SK-N-SH (cell line): ENCODE measurements around the gene CLTCL1. TPM values are rescaled to one million over a fixed set of nuclear protein-coding genes. Genes with fewer than 3 reads are reported as not detected.

Experiments used
- CTCF ChIA-PET: fragments of 300-600, 350-600 bp; formaldehyde crosslinking; extraction: SDS; loops from one replicate; lab custom pipeline; 2021; lab: Yijun Ruan, JAX
- POLR2A ChIA-PET: fragments of 350-600 bp; sonication (Branson Sonifier 250); formaldehyde crosslinking; extraction: SDS; loops from one replicate; lab custom pipeline; 2020; ENCODE audit warnings: antibody characterized with exemption, inconsistent platforms; lab: Yijun Ruan, JAX
- DNase-seq: peaks from one replicate; pipeline ENCODE4 v3.0.0; 2012
- H2AFZ ChIP-seq: fragments of 200-600 bp; sonication (generic); 2 replicates; pipeline ENCODE4 v1.8.1; 2016; ENCODE audit warnings: antibody characterized with exemption, mild to moderate bottlenecking, low read depth
- H3F3A ChIP-seq: fragments of 200-600 bp; sonication (generic); replicated peaks from 2 replicates; pipeline ENCODE3; 2016; ENCODE audit warnings: antibody characterized with exemption, mild to moderate bottlenecking; ENCODE audit not compliant: insufficient read depth
- H3K27ac ChIP-seq, 2 experiments: fragments of 200-500 bp in 1 of 2; fragments of 200-600 bp in 1 of 2; sonication (Bioruptor generic) in 1 of 2; sonication (generic), shearing (Covaris generic) in 1 of 2; 2 replicates each; pipeline versions ENCODE4 v1.5.1 to v1.6.1; 2014 to 2016; ENCODE audit warnings: low read depth in 2 of 2, inconsistent platforms in 1 of 2, low read length in 1 of 2, mild to moderate bottlenecking in 1 of 2, mixed read lengths in 1 of 2
- H3K27me3 ChIP-seq: fragments of 200-600 bp; sonication (generic), shearing (Covaris generic); 2 replicates; pipeline ENCODE4 v1.6.1; 2016; ENCODE audit warnings: mixed run types; ENCODE audit not compliant: insufficient read depth
- H3K36me3 ChIP-seq, 2 experiments: fragments of 200-500 bp in 1 of 2; fragments of 200-600 bp in 1 of 2; sonication (Bioruptor generic) in 1 of 2; sonication (generic) in 1 of 2; replicated peaks in 1 of 2; 2 replicates each; pipeline versions ENCODE3 to v1.5.1; 2014 to 2016; ENCODE audit warnings: low read length in 1 of 2, mild to moderate bottlenecking in 1 of 2; ENCODE audit not compliant: insufficient read depth in 2 of 2, control insufficient read depth in 1 of 2
- H3K4me1 ChIP-seq, 2 experiments: fragments of 200-500 bp in 1 of 2; fragments of 200-600 bp in 1 of 2; sonication (Bioruptor generic) in 1 of 2; sonication (generic), shearing (Covaris generic) in 1 of 2; 2 replicates each; pipeline versions ENCODE4 v1.5.1 to v1.6.1; 2014 to 2016; ENCODE audit warnings: low read depth in 1 of 2, low read length in 1 of 2, mixed run types in 1 of 2; ENCODE audit not compliant: insufficient read depth in 2 of 2, control insufficient read depth in 1 of 2
- H3K4me2 ChIP-seq: fragments of 200-600 bp; sonication (generic), shearing (Covaris generic); 2 replicates; pipeline ENCODE4 v1.6.1; 2017; ENCODE audit warnings: mixed run types
- H3K4me3 ChIP-seq, 2 experiments: fragments of 200-500 bp in 1 of 2; fragments of 200-600 bp in 1 of 2; sonication (Bioruptor generic) in 1 of 2; sonication (generic), shearing (Covaris generic) in 1 of 2; 2 replicates each; pipeline versions ENCODE4 v1.5.1 to v1.8.1; 2014 to 2016; ENCODE audit warnings: low read depth in 2 of 2, inconsistent platforms in 1 of 2, low read length in 1 of 2, mild to moderate bottlenecking in 1 of 2, mixed read lengths in 1 of 2, moderate library complexity in 1 of 2
- H3K79me2 ChIP-seq: fragments of 200-600 bp; sonication (generic); 2 replicates; pipeline ENCODE4 v1.8.1; 2017; ENCODE audit warnings: mild to moderate bottlenecking; ENCODE audit not compliant: insufficient read depth
- H3K9ac ChIP-seq: fragments of 200-600 bp; sonication (generic); 2 replicates; pipeline ENCODE4 v1.6.1; 2017; ENCODE audit warnings: mixed run types
- H3K9me2 ChIP-seq: fragments of 200-600 bp; sonication (generic); 2 replicates; pipeline ENCODE4 v1.6.1; 2017; ENCODE audit warnings: mixed run types
- H3K9me3 ChIP-seq: fragments of 200-600 bp; sonication (generic); 2 replicates; pipeline ENCODE4 v1.6.1; 2017; ENCODE audit warnings: mixed run types, mild to moderate bottlenecking, moderate library complexity
- H4K20me1 ChIP-seq: fragments of 200-600 bp; sonication (generic); 2 replicates; pipeline ENCODE4 v1.6.1; 2017; ENCODE audit warnings: mild to moderate bottlenecking, mixed run types; ENCODE audit not compliant: insufficient read depth
- ELF1 ChIP-seq: IDR thresholded peaks from 2 replicates; pipeline ENCODE4 v1.4.0; 2012
- EP300 ChIP-seq, 2 experiments: IDR thresholded peaks; 2 replicates each; pipeline versions ENCODE4 v1.4.0 to v1.6.1; 2012; ENCODE audit warnings: borderline replicate concordance in 1 of 2, low read depth in 1 of 2, low read length in 1 of 2
- EZH2phosphoT487 ChIP-seq: fragments of 200-600 bp; sonication (generic); IDR thresholded peaks from 2 replicates; pipeline ENCODE4 v1.6.1; 2017; ENCODE audit warnings: low read depth, mixed run types, mild to moderate bottlenecking, antibody characterized with exemption, moderate library complexity, borderline replicate concordance
- FOXM1 ChIP-seq: IDR thresholded peaks from 2 replicates; pipeline ENCODE4 v1.4.0; 2012; ENCODE audit warnings: low read depth, mild to moderate bottlenecking
- IRF3 ChIP-seq: fragments of 150-350 bp; IDR thresholded peaks from 2 replicates; pipeline ENCODE4 v1.6.1; 2016; ENCODE audit warnings: mild to moderate bottlenecking, low read depth, low read length
- JUND ChIP-seq: IDR thresholded peaks from 2 replicates; pipeline ENCODE4 v1.4.0; 2012
- MAX ChIP-seq: IDR thresholded peaks from 2 replicates; pipeline ENCODE4 v1.4.0; 2012; ENCODE audit warnings: low read depth
- MEF2A ChIP-seq: IDR thresholded peaks from 2 replicates; pipeline ENCODE4 v1.4.0; 2012; ENCODE audit warnings: low read depth, borderline replicate concordance
- NRF1 ChIP-seq: IDR thresholded peaks from 2 replicates; pipeline ENCODE4 v1.6.1; 2012; ENCODE audit warnings: low read depth, mild to moderate bottlenecking, low read length
- PBX3 ChIP-seq: IDR thresholded peaks from 2 replicates; pipeline ENCODE4; 2012
- RFX5 ChIP-seq: IDR thresholded peaks from 2 replicates; pipeline ENCODE4 v1.6.1; 2012; ENCODE audit warnings: mild to moderate bottlenecking, improper control_type of control experiment, low read length
- RXRA ChIP-seq: IDR thresholded peaks from 2 replicates; pipeline ENCODE4 v1.4.0; 2012; ENCODE audit warnings: low read depth, mild to moderate bottlenecking, borderline replicate concordance
- SIN3A ChIP-seq: IDR thresholded peaks from 2 replicates; pipeline ENCODE4 v1.6.1; 2012; ENCODE audit warnings: low read depth, mild to moderate bottlenecking, low read length, moderate library complexity, borderline replicate concordance
- SMC3 ChIP-seq: IDR thresholded peaks from 2 replicates; pipeline ENCODE4 v1.6.1; 2012; ENCODE audit warnings: low read depth, low read length, improper control_type of control experiment
- TCF12 ChIP-seq: IDR thresholded peaks from 2 replicates; pipeline ENCODE4 v1.4.0; 2012
- TEAD4 ChIP-seq: IDR thresholded peaks from 2 replicates; pipeline ENCODE4 v1.4.0; 2012; ENCODE audit warnings: mild to moderate bottlenecking, borderline replicate concordance; ENCODE audit not compliant: insufficient read depth
- USF1 ChIP-seq: IDR thresholded peaks from 2 replicates; pipeline ENCODE4 v1.4.0; 2012; ENCODE audit warnings: low read depth, borderline replicate concordance
- YY1 ChIP-seq: IDR thresholded peaks from 2 replicates; pipeline ENCODE4 v1.4.0; 2012; ENCODE audit warnings: low read depth, mild to moderate bottlenecking
- ZBTB33 ChIP-seq: IDR thresholded peaks from 2 replicates; pipeline ENCODE4 v1.4.0; 2012; ENCODE audit warnings: low read depth, borderline replicate concordance
- WGBS: methylation state at CpG from one replicate; pipeline ENCODE4 v1.1.6; 2017; ENCODE audit warnings: low lambda C conversion rate; 5-methylcytosine and 5-hydroxymethylcytosine counted together
- polyA plus RNA-seq, 3 experiments: library from polyadenylated mRNA; depleted of rRNA; stranded (reverse); fragments of >200 nt; gene quantifications; 2 replicates each; pipeline ENCODE4 v1.2.3, GENCODE V29; 2012

CLTCL1 gene
- polyA plus RNA-seq, 1 of the 3 experiments (the other 2 are of a cell fraction): 6.7 TPM

DNA sequence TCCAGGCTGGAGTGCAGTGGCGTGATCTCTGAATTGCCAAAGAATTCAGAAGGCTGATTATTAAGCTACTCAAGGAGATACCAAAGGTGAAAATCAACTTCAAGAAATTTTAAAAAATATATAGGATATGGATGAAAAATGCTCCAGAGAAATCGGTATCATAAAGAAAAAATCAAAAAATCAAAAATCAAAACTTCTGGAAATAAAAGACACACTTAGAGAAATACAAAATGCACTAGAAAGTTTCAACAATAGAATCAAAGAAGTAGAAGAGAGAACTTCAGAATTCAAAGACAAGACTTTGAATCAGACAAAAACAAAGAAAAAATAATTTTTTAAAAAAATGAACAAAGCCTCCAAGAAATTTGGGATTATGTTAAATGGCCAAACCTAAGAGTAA lies 45.6 kb upstream of the CLTCL1 start:
- no peak overlapping the region for H3K4me3 ChIP-seq
- 0 out of 2 replicates have a peak, but pooled peaks cover 6% of the 10 kb centered on the region for H3K79me2 ChIP-seq
- peaks cover 14% of the 10 kb centered on the region for H3K9me3 ChIP-seq
- no peak for DNase-seq
- no peaks in the 10 kb centered on the region for H3K4me1 ChIP-seq
- H3K36me3 ChIP-seq: peaks cover 11 to 79% of the 10 kb centered on the region in 2 experiments
- no peaks in the 10 kb centered on the region for H4K20me1 ChIP-seq
- no peaks in the 10 kb centered on the region for H3K9me2 ChIP-seq
- CTCF ChIA-PET: interaction anchor here (1.5 to 2.0 kb wide), 2 partner anchors 37 to 157 kb away, joined by 4 to 5 read pairs; no protein-coding TSS in a partner anchor
- no peak overlapping the region for H3K9ac ChIP-seq
- WGBS: 94% methylated on average over 2 of the region's 2 CpGs
- H2AFZ ChIP-seq: no peak overlapping the region
- no peaks in the 10 kb centered on the region for H3F3A ChIP-seq
- TF ChIP-seq TEAD4 (no peak), EZH2phosphoT487 (no peak), MAX (no peak), YY1 (no peak), NRF1 (no peak), PBX3 (no peak), USF1 (no peak), SIN3A (no peak), ELF1 (no peak), IRF3 (no peak), MEF2A (no peak), TCF12 (no peak), RXRA (no peak), ZBTB33 (no peak), SMC3 (no peak), RFX5 (no peak), JUND (no peak), EP300 (IDR thresholded peaks at IDR 0.05; ENCODE audit: borderline replicate concordance in 1 of 2, low read depth in 1 of 2, low read length in 1 of 2) (no peak), FOXM1 (no peak)
- TF ChIP-seq, all 33 proteins: peak for 0
- H3K4me2 ChIP-seq: no peak overlapping the region
- H3K27ac ChIP-seq: no peak overlapping the region
- no peaks in the 10 kb centered on the region for H3K27me3 ChIP-seq
- POLR2A ChIA-PET: no interaction called here
